ENCODE measurements around the gene BMAL1.

Gene BMAL1

DNA sequence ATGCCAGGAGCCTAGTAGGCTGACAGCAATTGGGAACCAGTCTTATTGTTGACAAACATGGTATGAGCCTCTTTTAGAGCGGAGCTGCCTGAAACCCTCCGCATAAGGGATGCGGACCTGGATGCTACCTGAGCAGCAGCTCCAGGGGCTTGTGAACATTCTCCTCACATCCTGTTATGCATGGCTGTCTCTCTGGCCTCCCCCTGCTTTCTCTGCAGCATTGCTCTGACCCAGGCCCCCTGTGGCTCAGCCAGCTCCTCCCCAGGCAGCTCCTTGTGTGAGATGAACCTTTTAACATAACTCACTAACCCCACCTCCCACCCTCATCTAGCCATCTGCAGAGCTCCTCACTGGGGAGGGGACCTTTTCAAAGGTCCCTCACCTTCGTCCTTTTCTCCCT lies 6.0 kb downstream of the BMAL1 start:
- no peak for DNase-seq (ENCODE audit: low read depth)
- TF ChIP-seq, protein P1, sequence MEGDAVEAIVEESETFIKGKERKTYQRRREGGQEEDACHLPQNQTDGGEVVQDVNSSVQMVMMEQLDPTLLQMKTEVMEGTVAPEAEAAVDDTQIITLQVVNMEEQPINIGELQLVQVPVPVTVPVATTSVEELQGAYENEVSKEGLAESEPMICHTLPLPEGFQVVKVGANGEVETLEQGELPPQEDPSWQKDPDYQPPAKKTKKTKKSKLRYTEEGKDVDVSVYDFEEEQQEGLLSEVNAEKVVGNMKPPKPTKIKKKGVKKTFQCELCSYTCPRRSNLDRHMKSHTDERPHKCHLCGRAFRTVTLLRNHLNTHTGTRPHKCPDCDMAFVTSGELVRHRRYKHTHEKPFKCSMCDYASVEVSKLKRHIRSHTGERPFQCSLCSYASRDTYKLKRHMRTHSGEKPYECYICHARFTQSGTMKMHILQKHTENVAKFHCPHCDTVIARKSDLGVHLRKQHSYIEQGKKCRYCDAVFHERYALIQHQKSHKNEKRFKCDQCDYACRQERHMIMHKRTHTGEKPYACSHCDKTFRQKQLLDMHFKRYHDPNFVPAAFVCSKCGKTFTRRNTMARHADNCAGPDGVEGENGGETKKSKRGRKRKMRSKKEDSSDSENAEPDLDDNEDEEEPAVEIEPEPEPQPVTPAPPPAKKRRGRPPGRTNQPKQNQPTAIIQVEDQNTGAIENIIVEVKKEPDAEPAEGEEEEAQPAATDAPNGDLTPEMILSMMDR (IDR thresholded peaks at IDR 0.05; ENCODE audit: insufficient read depth, low read depth, low read length, missing control alignments): no peak
- H3K4me3 ChIP-seq (ENCODE audit: low read length): no peak overlapping the region

DNA sequence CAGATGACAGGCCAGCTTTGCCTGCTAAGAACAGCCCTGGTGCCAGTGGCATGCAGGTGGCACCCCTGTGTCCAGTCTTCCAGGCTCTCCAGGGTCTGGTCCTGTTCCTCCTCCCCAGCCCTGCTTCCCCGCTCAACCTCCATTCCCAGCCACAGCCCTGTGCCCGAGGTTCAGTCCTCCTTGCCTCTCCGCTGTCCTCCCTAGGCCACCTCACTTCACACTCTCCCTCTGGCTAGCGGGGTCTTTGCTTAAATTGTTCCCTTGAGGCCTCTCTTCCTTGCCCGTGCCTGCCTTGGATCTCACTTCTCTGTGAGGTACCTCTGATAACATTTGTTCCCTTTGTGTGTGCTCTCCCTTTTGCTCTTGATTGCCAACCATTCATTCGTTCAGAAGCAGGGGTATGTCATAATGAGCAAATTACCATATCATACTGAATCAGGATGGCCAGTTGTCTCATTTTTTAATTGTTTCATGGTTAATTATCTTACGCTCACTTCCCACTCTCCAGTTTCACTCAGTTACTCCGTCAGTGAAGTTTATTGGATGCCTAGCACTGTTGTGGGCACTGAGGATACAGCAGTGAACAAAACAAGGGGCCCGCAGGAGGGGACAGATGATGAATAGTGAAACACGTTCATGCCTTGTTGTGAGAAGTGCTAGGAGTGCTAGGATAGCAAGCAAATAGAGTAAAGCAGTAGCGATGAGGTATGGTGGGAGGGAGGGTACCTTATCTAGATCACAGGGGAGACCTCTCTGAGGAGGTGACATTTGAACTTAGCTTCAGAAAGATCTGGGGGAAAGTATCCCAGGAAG lies 7.4 kb downstream of the BMAL1 start:
- TF ChIP-seq, protein P1 (IDR thresholded peaks at IDR 0.05; ENCODE audit: insufficient read depth, low read depth, low read length, missing control alignments): no peak
- no peak overlapping the region for H3K4me3 ChIP-seq (ENCODE audit: low read length)
- DNase-seq (ENCODE audit: low read depth): no peak

DNA sequence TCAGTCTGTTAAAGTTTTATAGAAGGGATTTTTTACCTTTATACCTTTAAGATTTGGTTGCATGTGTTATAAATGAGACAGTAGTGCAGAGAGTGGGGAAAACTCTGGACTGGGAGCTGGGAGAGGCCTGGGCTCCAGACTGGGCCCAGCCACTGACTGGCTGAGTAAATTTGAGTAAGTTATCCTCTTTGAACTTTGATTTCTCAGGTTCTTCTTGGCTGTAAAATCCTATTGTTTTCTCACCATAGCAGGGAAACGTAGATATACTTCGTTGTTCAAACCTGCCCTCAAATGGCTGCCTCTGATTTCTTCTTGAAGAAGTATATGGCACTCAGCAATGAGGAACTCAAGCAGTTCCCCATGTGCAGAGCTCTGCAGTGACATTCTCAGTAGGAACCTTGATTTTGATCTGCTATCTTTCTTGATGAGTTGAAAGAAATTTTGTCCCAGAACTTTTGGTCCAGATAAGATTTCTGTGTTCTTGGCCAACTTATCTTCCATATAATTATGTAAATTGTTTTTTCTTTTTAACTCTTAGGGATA lies 8.8 kb downstream of the BMAL1 start:
- DNase-seq (ENCODE audit: low read depth): no peak
- TF ChIP-seq, protein P1 (IDR thresholded peaks at IDR 0.05; ENCODE audit: insufficient read depth, low read depth, low read length, missing control alignments): no peak

DNA sequence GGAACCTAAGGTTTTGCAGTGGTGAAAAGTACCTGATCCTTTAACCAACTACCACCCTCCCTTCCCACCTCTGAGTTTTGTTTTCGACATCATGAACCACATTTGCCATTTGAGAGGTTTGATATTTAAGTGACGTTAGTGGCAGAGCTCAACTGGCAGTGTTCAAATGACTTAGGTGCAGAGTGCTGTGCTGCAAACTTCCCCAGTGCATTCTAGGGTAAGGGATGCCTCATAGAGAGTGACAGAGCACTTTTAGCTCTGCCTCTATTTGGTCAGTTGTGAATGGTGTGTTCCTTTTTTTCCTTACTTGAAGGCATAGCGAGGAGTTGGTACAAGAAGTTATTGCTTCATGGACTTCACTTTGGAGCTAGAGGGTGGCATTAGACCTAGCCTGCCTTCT lies 9.4 kb downstream of the BMAL1 start:
- DNase-seq (ENCODE audit: low read depth): no peak
- TF ChIP-seq, protein P1 (IDR thresholded peaks at IDR 0.05; ENCODE audit: insufficient read depth, low read depth, low read length, missing control alignments): no peak

More for the DNA sequence above, 8.8 kb downstream of the BMAL1 start:
- H3K4me3 ChIP-seq (ENCODE audit: low read length): no peak overlapping the region

DNA sequence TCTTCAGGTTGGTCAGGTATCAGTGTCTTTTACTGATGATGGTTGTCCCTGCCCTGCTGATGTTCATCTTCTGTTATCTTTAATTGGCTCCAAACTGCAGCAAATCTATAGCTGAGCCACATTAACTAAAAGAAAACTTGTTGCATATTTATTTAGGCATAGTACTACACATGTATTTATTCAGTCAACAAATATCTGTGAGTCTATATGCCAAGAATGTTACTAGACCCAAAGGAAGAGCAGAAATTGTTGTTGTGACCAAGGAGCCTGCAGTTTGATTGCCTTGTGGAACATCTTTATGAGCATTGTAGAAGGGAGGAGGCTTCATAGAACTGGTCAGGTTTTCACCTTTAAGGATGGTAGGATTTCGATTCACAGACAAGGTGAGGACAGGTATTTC lies 10.1 kb downstream of the BMAL1 start:
- no peak for DNase-seq (ENCODE audit: low read depth)
- H3K4me3 ChIP-seq (ENCODE audit: low read length): no peak overlapping the region
- TF ChIP-seq, protein P1 (IDR thresholded peaks at IDR 0.05; ENCODE audit: insufficient read depth, low read depth, low read length, missing control alignments): no peak

More for the DNA sequence above, 9.4 kb downstream of the BMAL1 start:
- H3K4me3 ChIP-seq (ENCODE audit: low read length): no peak overlapping the region

DNA sequence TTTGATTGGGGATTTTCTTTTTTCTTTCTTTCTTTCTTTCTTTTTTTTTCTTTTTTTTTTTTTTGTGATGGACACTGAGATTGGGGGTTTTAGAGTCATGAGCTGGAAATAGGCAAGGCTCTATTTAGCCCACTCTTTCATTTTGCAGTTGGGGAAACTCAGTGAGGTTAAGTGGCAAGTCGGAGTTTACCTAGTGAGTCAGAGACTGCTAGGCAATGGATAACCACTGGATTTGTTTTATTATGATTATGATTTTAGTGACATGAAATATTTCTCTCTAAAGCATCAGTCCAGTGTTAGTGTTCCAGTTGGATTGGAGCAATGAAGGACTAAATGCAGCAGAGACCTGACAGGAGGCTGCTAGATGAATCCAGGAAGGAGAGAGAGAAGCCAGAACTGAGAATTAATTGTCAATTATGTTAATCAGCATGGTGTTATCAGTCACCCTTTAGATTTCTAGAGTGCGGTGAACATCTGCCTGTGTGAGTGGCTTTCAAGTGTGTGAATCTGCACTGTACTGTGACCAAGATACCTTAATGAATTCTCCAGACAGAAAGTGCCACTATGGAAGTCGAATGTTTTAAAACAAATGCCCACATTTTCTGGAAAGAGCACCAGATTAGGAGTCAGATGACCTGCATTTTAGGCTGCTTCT lies 10.9 kb downstream of the BMAL1 start:
- H3K4me3 ChIP-seq (ENCODE audit: low read length): no peak overlapping the region
- TF ChIP-seq, protein P1 (IDR thresholded peaks at IDR 0.05; ENCODE audit: insufficient read depth, low read depth, low read length, missing control alignments): no peak
- DNase-seq (ENCODE audit: low read depth): no peak
